ENCODE measurements around the gene GOLGA6L6. TPM values are rescaled to one million over a fixed set of nuclear protein-coding genes. Genes with fewer than 3 reads are reported as not detected.

Gene GOLGA6L6
- not detected in 2 replicates for total RNA-seq

DNA sequence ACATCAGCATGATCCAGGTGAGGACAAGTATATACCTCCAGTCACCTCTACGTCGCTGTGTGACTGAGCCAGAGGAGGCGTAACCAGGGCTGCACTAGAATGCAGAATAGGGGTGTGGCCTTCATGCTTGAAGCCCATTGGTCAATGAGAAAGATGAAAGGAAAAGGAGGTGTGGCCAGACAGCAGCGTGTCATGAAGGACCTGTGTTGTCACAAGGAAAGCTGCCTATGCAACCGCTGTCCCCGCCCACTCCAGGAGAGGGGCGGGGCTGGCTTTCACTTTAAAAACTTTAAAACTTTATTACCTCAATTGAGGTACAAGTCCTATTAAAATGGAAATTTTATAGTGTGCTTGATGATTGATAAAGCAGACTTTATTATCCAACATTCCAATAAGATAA is at the start of gene GOLGA6L6:
Gene GOLGA6L6, minus strand, starts transcription at position 101 of the 400 bp plus-strand sequence. Its CDS starts 91 bp downstream, at position 10.

All from dermis lymphatic vessel endothelial cell (primary cell).